HG03097 (cell line): Measurements from ENCODE around the gene GRAMD1B.
"Not testable (repeated sequence)": the region's sequence is repeated elsewhere in the genome, so short reads cannot be mapped to it uniquely, and the experiment has no call there.

Source experiments
- ATAC-seq: cut with Tn5 transposase; IDR thresholded peaks from one replicate; pipeline ENCODE4 v1.9.1; 2021; ENCODE audit not compliant: unreplicated experiment, low FRiP score

GRAMD1B gene

DNA sequence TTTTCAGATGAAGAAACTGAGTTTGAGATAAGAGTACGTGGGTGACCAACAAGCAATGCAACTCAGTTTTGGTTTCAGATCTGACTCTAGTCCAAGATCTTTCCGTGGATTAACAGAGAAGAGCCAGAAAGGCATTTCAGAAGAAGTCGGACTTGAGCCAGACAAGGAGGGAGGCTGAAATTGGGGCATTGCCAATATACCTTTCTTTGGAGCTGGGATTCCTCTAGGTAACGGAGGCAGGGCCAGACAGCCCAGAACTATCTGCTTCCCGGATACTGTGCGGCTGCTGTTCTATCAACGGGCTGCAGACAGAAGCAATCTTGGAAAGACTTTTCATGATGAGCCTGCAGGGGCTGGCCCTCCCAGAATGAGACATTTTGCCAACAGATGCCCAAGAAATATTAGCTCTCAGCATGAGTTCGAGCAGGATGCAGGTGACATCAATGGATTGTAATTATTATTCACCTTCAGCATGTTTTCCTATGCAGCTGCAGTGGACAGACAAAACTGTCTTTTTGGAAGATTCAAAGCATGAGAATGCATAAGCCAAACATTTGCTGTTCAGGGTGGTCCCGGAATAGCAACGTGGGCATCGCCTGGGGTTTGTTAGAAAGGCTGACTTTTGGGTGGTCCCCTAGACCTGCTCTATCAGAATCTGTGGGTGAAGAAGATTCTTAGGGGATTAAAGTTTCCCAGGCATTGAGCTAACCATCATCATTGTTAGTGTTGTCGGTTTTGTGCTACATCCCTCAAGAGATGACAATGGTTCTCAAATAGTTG is 128.7 kb downstream of the GRAMD1B start:
- no peak for ATAC-seq

GRCh38 chr11:123559523-123559955 is 129.5 kb downstream of the GRAMD1B start:
- no peak for ATAC-seq

- peak; percentile 55 for ATAC-seq
Observed at GRCh38 chr11:123560006-123560405, 129.9 kb downstream of the GRAMD1B start.

GRCh38 chr11:123561431-123561800 is 131.3 kb downstream of the GRAMD1B start:
- no peak for ATAC-seq

- no peak for ATAC-seq
Observed at GRCh38 chr11:123562158-123562557, 132.1 kb downstream of the GRAMD1B start.

DNA sequence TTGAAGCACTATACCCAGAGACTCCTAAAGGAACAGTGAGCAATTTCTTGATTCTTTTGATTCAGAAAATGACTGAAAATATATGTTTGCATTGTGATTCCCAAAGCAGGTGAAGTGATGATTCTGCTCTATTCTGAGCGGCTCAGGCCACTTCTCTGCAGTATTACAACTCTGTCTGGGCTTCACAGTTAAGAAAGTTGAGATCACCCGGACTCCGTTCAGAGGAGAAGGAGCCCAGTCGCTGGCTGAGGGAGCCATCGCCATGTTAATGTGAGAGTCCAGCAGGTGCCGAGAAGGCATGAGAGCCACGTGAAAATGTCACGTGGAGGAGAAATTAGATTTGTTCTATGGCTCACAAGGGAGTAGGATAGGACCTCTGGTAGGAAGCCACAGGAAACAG is 132.8 kb downstream of the GRAMD1B start:
- ATAC-seq, result no peak

DNA sequence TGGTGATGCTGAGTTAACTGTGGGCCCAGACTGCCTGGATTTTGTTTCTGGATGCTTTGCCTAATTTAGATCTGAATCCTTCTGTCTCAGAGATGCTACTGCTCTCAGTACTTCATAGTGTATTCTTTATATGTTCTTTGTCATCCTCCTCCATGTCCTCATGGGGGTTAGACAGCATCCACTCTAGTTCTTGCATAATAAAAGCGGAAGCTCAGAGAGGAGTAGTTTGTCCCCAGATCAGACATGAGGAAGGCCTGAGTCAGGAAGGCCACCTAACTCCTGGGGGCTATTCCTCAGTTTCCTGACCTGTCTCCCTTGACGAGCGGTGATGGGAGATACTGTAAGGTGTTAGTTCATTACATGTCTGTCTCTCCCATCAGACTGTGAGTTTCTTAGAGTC is 134.2 kb downstream of the GRAMD1B start:
- ATAC-seq, result no peak

GRCh38 chr11:123566852-123567251 is 136.8 kb downstream of the GRAMD1B start:
- no peak for ATAC-seq

- ATAC-seq, result no peak
Observed at GRCh38 chr11:123567466-123567865, 137.4 kb downstream of the GRAMD1B start.

DNA sequence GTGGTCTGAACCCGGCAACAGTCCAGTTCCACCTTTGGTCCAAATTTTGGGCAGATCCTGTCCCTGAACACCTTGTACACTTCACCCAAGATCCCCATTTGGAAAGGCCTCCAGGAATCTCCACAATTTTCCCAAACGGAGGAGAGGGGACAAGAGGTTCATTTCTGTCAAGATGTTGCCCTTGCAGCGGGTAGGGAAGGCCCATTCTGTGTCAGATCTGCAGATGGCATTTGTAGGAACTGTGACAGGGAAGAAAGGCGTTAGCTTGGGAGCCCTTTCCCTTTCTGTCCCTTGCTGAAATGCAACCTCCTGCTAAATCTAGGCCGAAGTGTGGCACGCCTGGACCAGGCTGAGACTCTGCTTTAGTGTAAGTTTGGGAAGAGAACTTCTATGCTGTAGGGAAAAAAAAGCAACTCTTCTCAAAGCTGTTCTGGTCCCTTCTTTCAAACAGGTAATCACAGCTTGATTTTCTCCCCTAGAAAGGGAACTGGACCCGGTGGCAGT is 138.3 kb downstream of the GRAMD1B start:
- ATAC-seq, result no peak

- ATAC-seq, result no peak
Observed at GRCh38 chr11:123569393-123569792, 139.3 kb downstream of the GRAMD1B start.

DNA sequence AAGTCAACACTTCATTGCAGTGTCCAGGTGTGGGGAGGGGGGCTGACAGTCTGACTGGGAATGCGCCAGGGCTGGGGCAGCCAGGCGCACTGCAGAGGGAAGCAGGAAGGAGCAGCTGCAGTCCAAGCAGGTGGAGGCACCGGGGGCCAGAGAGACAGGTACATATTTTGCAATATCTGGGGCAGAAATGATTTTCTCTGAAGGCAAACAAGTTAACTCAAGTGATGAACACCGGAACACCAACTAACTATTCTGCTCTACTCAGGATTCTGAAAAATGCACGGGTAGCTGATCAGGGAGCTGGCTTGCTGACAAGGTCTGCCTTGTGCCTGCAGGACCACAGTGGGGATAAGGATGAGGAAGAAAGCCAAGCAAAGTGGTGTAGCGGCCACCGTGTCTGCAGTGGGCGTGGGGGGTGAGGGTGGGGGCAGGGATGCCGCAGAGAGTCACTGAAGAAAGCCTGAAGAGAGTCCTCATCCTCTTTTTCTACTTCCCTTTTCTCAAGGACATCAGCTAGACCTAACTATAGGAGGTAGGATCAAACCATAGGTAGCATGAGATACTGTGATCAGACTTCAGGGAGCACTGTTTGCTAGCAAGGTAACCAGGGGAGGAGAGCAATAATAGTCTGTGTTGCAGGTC is 141.0 kb downstream of the GRAMD1B start:
- ATAC-seq, result no peak

- ATAC-seq, result not testable (repeated sequence)
Observed at GRCh38 chr11:123572791-123573190, 142.7 kb downstream of the GRAMD1B start.

DNA sequence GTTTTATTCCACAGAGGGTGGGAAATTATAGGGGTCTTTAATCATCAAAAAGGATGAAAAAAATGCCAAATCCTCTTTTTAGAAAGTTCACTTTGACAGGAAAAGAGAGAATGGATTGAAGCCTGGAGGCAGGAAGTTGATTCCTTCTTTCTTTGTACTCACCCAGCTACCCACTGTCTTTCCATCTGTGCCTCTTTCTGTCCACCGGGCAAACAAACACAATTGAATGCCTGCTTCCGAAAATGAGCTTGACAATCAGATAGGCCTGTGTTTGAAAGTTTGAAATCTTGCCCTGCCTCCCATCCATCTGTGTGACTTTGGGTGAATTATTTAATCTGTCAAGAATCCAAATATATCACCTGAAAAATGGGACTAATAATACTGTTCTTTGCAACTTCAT is 143.2 kb downstream of the GRAMD1B start:
- no peak for ATAC-seq

DNA sequence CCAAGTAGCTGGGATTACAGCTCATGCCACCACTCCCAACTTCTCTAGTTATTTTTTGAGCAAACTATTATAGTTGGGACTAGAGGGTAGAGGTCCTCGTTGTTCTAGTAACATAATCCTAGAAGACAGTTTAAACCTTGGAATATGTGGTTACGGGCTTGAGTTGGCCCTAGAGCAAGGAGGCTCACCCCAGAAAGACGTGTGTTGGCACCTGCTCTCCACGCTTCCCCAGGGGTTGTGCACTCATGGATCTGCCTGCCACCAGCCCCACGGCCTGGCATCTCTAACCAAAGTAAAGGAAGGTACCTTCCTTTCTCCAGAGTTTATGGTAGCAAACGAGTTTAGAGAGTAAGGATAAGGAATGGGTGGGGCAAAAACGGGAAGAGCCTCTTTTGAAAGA is 145.4 kb downstream of the GRAMD1B start:
- ATAC-seq, result no peak

DNA sequence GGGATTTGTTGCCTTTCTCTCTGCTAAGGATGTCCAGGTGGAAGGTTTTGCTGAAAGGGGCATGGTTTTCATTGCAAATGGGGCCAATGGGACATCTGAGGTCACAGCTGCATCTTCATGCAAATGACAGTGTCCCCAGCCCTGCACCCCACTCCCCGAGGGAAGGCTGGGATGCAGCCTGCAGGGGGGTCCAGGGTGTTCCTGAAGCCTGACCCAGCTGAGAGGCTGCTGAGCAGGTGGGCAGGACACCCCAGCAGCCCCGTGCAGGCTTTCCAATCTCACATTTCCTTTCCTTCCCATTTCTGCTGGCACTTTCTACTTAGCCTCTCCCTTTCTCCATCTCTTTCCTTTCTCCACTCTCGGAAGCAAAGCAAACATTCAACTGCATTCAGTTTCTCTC is 146.0 kb downstream of the GRAMD1B start:
- no peak for ATAC-seq

DNA sequence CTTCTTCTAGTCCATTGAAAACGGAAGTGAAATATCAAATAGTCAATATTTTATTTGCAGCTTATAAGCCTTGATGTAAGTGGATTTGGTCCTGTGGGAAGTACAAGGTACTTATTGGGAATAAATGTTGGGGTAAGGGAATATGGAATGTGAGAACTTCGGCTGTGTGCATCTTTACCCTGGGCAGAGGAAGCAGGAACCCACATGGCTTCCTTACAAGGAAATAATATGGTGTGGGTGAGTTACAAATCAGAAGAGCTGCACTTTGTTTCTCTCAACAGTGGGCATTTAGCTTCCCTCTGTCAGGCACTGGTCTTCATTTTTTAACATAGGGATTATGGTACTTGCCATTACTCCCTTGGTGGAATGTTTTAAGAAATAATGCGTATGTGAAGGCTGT is 146.4 kb downstream of the GRAMD1B start:
- ATAC-seq, result no peak

DNA sequence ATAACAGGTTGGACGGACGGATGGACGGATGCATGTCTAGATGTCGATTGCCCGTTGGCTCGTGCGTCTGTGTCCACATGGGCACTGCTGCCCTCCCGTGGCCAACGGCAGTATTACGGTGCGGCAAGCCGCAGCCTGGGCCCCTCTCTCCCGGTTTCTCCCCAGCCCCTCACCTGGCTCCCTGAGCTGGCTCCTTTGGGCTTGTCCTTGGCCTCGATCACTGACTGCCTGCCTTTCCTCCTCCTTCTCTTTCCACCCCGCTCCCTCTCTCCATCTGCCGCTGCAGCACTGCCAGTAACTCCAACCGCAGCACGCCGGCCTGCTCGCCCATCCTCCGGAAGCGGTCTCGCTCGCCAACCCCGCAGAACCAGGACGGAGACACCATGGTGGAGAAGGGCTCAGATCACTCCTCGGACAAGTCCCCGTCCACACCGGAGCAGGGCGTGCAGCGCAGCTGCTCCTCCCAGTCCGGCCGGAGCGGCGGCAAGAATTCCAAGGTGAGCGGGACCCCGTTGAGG is 147.1 kb downstream of the GRAMD1B start:
- no peak for ATAC-seq

DNA sequence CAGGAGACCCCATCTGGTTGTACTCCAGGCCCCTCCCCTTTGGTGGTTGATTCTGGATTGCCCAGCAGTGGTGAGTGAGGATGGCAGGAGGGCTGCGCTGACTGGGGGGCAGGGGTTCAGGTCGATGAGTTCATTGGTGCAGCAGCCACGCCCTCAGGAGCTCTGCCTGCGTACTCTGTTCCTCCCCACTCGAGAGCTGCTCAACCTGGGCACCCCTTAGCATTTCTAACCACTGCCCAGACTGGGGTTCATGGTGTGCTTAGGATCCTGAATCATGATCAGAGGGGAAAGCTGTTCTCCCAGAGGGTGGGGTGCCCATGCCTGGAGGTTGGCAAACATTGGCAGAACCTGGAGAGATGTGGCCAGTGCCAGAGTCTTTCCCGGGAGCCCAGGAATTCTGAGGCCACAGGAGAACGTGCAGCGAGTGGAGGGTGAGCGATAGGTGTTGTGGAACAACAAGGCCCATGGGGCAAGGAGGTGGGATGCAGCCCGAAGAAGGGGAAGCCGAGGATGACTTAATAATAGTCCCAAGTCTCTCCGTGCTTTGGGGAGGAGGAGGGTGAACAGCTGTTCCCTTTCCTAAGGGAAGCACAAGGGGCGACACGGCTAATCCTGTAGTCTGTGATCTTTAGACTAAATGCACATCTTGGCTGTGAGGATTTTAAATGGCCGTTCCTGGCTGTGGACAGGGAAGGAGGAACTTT is 148.9 kb downstream of the GRAMD1B start:
- no peak for ATAC-seq

DNA sequence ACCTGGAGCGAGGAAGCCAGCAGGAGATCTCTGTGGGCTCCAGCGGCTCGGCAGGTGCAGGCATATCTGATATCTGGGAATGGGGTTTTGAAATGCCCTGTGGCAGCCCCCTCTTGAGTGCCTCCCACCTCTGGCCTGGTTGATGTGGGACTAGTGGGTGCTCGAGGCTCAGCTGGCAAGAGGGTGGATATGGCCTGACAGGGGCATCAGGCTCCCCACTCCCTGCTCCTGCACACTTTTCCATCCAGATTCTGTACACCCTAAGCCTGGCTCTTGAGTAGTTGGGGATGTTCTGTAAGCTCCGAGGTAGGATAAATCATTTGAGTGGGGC is 149.4 kb downstream of the GRAMD1B start:
- no peak for ATAC-seq

DNA sequence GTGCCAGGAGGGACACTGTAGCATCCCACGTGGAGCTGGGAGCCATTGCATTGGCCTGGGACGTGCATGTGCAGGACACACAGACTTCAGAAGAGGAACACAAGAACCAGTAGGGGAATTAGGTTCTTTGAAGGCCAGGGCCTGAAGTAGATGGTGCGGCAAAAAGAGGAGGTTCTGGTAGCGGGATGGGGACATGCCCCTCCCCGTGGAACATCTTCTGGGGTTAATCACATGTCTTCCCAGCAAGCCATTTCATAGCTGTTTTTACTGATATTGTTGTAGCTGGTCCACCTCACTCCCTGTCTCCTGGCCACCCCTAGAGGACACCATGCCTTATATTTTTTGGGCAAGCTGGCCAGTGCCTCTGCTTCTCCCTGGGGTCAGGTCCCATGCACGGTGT is 150.1 kb downstream of the GRAMD1B start:
- ATAC-seq, result no peak
